OCI-LY1 (cell line): Measurements from ENCODE around the gene ADK.

Experiments
- H2AFZ ChIP-seq: fragments of 200-600 bp; sonication (generic), shearing (Covaris generic); 2 replicates; pipeline ENCODE4 v1.6.0; 2014; ENCODE audit warnings: antibody characterized with exemption, mild to moderate bottlenecking, low read length
- H3F3A ChIP-seq: fragments of 200-600 bp; sonication (generic), shearing (Covaris generic); 2 replicates; pipeline ENCODE4 v1.6.0; 2014; ENCODE audit warnings: mild to moderate bottlenecking, antibody characterized with exemption, low read length, moderate library complexity; ENCODE audit not compliant: insufficient read depth
- H3K27ac ChIP-seq: fragments of 200-600 bp; sonication (generic); 2 replicates; pipeline ENCODE4 v1.5.1; 2014; ENCODE audit warnings: low read length, mixed run types, mild to moderate bottlenecking, low read depth; ENCODE audit not compliant: poor library complexity, severe bottlenecking
- H3K27me3 ChIP-seq: fragments of 200-600 bp; sonication (generic); 2 replicates; pipeline ENCODE4 v1.6.0; 2014; ENCODE audit warnings: antibody characterized with exemption, mild to moderate bottlenecking, low read length, moderate library complexity; ENCODE audit not compliant: insufficient read depth
- H3K36me3 ChIP-seq: fragments of 200-600 bp; sonication (generic); 2 replicates; pipeline ENCODE4 v1.6.1; 2014; ENCODE audit warnings: mild to moderate bottlenecking, antibody characterized with exemption, low read length, moderate library complexity, mixed read lengths; ENCODE audit not compliant: insufficient read depth
- H3K4me1 ChIP-seq: fragments of 200-600 bp; sonication (generic); 2 replicates; pipeline ENCODE4 v1.5.1; 2014; ENCODE audit warnings: mild to moderate bottlenecking, low read length, moderate library complexity; ENCODE audit not compliant: insufficient read depth, severe bottlenecking
- H3K4me2 ChIP-seq: fragments of 200-600 bp; sonication (generic), shearing (Covaris generic); 2 replicates; pipeline ENCODE4 v1.6.1; 2014; ENCODE audit warnings: low read length
- H3K4me3 ChIP-seq: fragments of 200-600 bp; sonication (generic); 2 replicates; pipeline ENCODE4 v1.5.1; 2014; ENCODE audit warnings: low read length, low read depth, mild to moderate bottlenecking, mixed read lengths; ENCODE audit not compliant: poor library complexity, severe bottlenecking
- H3K79me2 ChIP-seq: fragments of 200-600 bp; shearing (Covaris generic); 2 replicates; pipeline ENCODE4 v1.6.1; 2016; ENCODE audit warnings: mixed run types, low read length, mixed read lengths; ENCODE audit not compliant: insufficient read depth
- H3K9ac ChIP-seq: fragments of 200-600 bp; sonication (generic), shearing (Covaris generic); 2 replicates; pipeline ENCODE4 v1.6.1; 2014; ENCODE audit warnings: mild to moderate bottlenecking, low read length, mixed read lengths
- H3K9me2 ChIP-seq: fragments of 200-600 bp; sonication (generic), shearing (Covaris generic); 2 replicates; pipeline ENCODE4 v1.6.1; 2014; ENCODE audit warnings: low read depth, mild to moderate bottlenecking, low read length, mixed read lengths
- H3K9me3 ChIP-seq: fragments of 200-600 bp; shearing (Covaris generic); 2 replicates; pipeline ENCODE4 v1.6.1; 2014; ENCODE audit warnings: low read length, mixed read lengths
- H4K20me1 ChIP-seq: fragments of 200-600 bp; sonication (generic), shearing (Covaris generic); 2 replicates; pipeline ENCODE4 v1.6.0; 2016; ENCODE audit warnings: mild to moderate bottlenecking, low read length; ENCODE audit not compliant: insufficient read depth
- CTCF ChIP-seq: fragments of 200-600 bp; sonication (generic), shearing (Covaris generic); IDR thresholded peaks from 2 replicates; pipeline ENCODE4 v1.5.1; 2017; ENCODE audit warnings: mild to moderate bottlenecking, antibody characterized with exemption, low read length, moderate library complexity, mixed read lengths
- EZH2 ChIP-seq: fragments of 200-600 bp; sonication (generic), shearing (Covaris generic); IDR thresholded peaks from 2 replicates; pipeline ENCODE4 v1.8.0; 2017; ENCODE audit warnings: borderline replicate concordance, mixed run types, mild to moderate bottlenecking, antibody characterized with exemption, low read length, moderate library complexity, mixed read lengths

ADK gene

GRCh38 chr10:74507951-74508350 is 356.9 kb downstream of the ADK start:
- no peaks in the 10 kb centered on the region for H3K4me1 ChIP-seq
- H2AFZ ChIP-seq, result no peak overlapping the region
- no peak for TF ChIP-seq CTCF
- no peak for TF ChIP-seq EZH2
- no peak overlapping the region for H3K9ac ChIP-seq
- no peak overlapping the region for H3K4me2 ChIP-seq
- H4K20me1 ChIP-seq, result no peaks in the 10 kb centered on the region
- no peaks in the 10 kb centered on the region for H3K9me2 ChIP-seq
- peaks cover 27% of the 10 kb centered on the region for H3K36me3 ChIP-seq
- no peak overlapping the region for H3K27ac ChIP-seq
- H3K79me2 ChIP-seq, result no peaks in the 10 kb centered on the region
- no peak overlapping the region for H3K4me3 ChIP-seq
- no peaks in the 10 kb centered on the region for H3K27me3 ChIP-seq
- H3K9me3 ChIP-seq, result peaks cover 14% of the 10 kb centered on the region
- H3F3A ChIP-seq, result no peaks in the 10 kb centered on the region

- Histone ChIP-seq H3K27me3 (no peaks in the 10 kb centered on the region), H3K4me3 (no peak overlapping the region), H3K9ac (no peak overlapping the region), H3K9me3 (peaks cover 33% of the 10 kb centered on the region), H3K9me2 (no peaks in the 10 kb centered on the region), H3K36me3 (peaks cover 16% of the 10 kb centered on the region), H4K20me1 (no peaks in the 10 kb centered on the region), H3F3A (no peaks in the 10 kb centered on the region), H3K27ac (no peak overlapping the region), H3K4me1 (no peaks in the 10 kb centered on the region), H2AFZ (no peak overlapping the region), H3K79me2 (no peaks in the 10 kb centered on the region), H3K4me2 (no peak overlapping the region)
- TF ChIP-seq CTCF, result no peak
- TF ChIP-seq EZH2, result no peak
Measured at GRCh38 chr10:74510594-74510993, 359.6 kb downstream of the ADK start.

- Histone ChIP-seq H3K4me3 (no peak overlapping the region), H3K4me2 (no peak overlapping the region), H2AFZ (no peak overlapping the region), H3K4me1 (no peaks in the 10 kb centered on the region), H3K9me2 (no peaks in the 10 kb centered on the region), H3K27ac (no peak overlapping the region), H3K79me2 (no peaks in the 10 kb centered on the region), H3K36me3 (peaks cover 11% of the 10 kb centered on the region), H4K20me1 (no peaks in the 10 kb centered on the region), H3K9me3 (peaks cover 33% of the 10 kb centered on the region), H3K9ac (no peak overlapping the region), H3F3A (no peaks in the 10 kb centered on the region), H3K27me3 (no peaks in the 10 kb centered on the region)
- TF ChIP-seq CTCF, result no peak
- no peak for TF ChIP-seq EZH2
Measured at GRCh38 chr10:74511051-74511450, 360.0 kb downstream of the ADK start.
